DOHH2 (cell line): Measurements from ENCODE around the gene N4BP2.
"Not testable (repeated sequence)": the region's sequence is repeated elsewhere in the genome, so short reads cannot be mapped to it uniquely, and the experiment has no call there.

Source experiments
- H3F3A ChIP-seq: fragments of 200-600 bp; sonication (generic), shearing (Covaris generic); 2 replicates; pipeline ENCODE4 v1.6.0; 2016; ENCODE audit warnings: antibody characterized with exemption, mild to moderate bottlenecking; ENCODE audit not compliant: control insufficient read depth, insufficient read depth
- H3K27ac ChIP-seq: fragments of 200-600 bp; sonication (generic); 2 replicates; pipeline ENCODE4 v1.5.1; 2014; ENCODE audit warnings: low read depth, mild to moderate bottlenecking, low read length, moderate library complexity
- H3K27me3 ChIP-seq: fragments of 200-600 bp; sonication (generic); 2 replicates; pipeline ENCODE4 v1.6.1; 2014; ENCODE audit warnings: mild to moderate bottlenecking, low read length, mixed read lengths; ENCODE audit not compliant: control insufficient read depth
- H3K36me3 ChIP-seq: fragments of 200-600 bp; sonication (generic); 2 replicates; pipeline ENCODE4 v1.6.1; 2014; ENCODE audit warnings: mild to moderate bottlenecking, low read length, moderate library complexity, mixed read lengths; ENCODE audit not compliant: control insufficient read depth
- H3K4me1 ChIP-seq: fragments of 200-600 bp; sonication (generic); 2 replicates; pipeline ENCODE4 v1.6.1; 2014; ENCODE audit warnings: mild to moderate bottlenecking, low read length, mixed read lengths; ENCODE audit not compliant: control insufficient read depth
- H3K4me2 ChIP-seq: fragments of 200-600 bp; sonication (generic); 2 replicates; pipeline ENCODE4 v1.6.0; 2014; ENCODE audit warnings: mild to moderate bottlenecking, low read length, moderate library complexity
- H3K4me3 ChIP-seq: fragments of 200-600 bp; sonication (generic); 2 replicates; pipeline ENCODE4 v1.5.1; 2014; ENCODE audit warnings: mild to moderate bottlenecking, low read length, mixed read lengths
- H3K79me2 ChIP-seq: fragments of 200-600 bp; sonication (generic); 2 replicates; pipeline ENCODE4 v1.6.1; 2014; ENCODE audit warnings: mild to moderate bottlenecking, low read length, mixed read lengths; ENCODE audit not compliant: control insufficient read depth
- H3K9me2 ChIP-seq: fragments of 200-600 bp; sonication (generic); replicated peaks from 2 replicates; pipeline ENCODE4 v1.6.1; 2014; ENCODE audit warnings: mild to moderate bottlenecking, low read length, mixed read lengths; ENCODE audit not compliant: control insufficient read depth
- H3K9me3 ChIP-seq: fragments of 200-600 bp; sonication (generic); 2 replicates; pipeline ENCODE4 v1.6.1; 2014; ENCODE audit warnings: antibody characterized with exemption, low read length, mixed read lengths; ENCODE audit not compliant: control insufficient read depth, insufficient read depth
- H4K20me1 ChIP-seq: fragments of 200-600 bp; sonication (generic); 2 replicates; pipeline ENCODE4 v1.6.0; 2014; ENCODE audit warnings: low read depth, mild to moderate bottlenecking, antibody characterized with exemption, low read length, moderate library complexity; ENCODE audit not compliant: control insufficient read depth, insufficient read depth
- EZH2phosphoT487 ChIP-seq: fragments of 200-600 bp; sonication (generic); IDR thresholded peaks from 2 replicates; pipeline ENCODE4 v1.6.1; 2017; ENCODE audit warnings: borderline replicate concordance, mild to moderate bottlenecking, antibody characterized with exemption, low read length, moderate library complexity, mixed read lengths
- TF ChIP-seq, protein P1 (sequence below): fragments of 200-600 bp; sonication (generic); IDR thresholded peaks from one replicate; pipeline ENCODE4 v1.5.1; 2014; ENCODE audit warnings: antibody characterized with exemption, mild to moderate bottlenecking, low read depth, low read length; ENCODE audit not compliant: poor library complexity, severe bottlenecking

Gene N4BP2

GRCh38 chr4:40134206-40134917 lies 77.7 kb downstream of the N4BP2 start:
- H3K27me3 ChIP-seq = no peaks in the 10 kb centered on the region
- H3F3A ChIP-seq = no peaks in the 10 kb centered on the region; the same call in 1 of the 2 replicates
- TF ChIP-seq EZH2phosphoT487 = no peak
- TF ChIP-seq, protein P1, sequence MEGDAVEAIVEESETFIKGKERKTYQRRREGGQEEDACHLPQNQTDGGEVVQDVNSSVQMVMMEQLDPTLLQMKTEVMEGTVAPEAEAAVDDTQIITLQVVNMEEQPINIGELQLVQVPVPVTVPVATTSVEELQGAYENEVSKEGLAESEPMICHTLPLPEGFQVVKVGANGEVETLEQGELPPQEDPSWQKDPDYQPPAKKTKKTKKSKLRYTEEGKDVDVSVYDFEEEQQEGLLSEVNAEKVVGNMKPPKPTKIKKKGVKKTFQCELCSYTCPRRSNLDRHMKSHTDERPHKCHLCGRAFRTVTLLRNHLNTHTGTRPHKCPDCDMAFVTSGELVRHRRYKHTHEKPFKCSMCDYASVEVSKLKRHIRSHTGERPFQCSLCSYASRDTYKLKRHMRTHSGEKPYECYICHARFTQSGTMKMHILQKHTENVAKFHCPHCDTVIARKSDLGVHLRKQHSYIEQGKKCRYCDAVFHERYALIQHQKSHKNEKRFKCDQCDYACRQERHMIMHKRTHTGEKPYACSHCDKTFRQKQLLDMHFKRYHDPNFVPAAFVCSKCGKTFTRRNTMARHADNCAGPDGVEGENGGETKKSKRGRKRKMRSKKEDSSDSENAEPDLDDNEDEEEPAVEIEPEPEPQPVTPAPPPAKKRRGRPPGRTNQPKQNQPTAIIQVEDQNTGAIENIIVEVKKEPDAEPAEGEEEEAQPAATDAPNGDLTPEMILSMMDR = no peak
- peaks cover 8% of the 10 kb centered on the region for H3K4me1 ChIP-seq
- no peaks in the 10 kb centered on the region for H3K79me2 ChIP-seq
- H3K27ac ChIP-seq = no peak overlapping the region
- H3K4me3 ChIP-seq = no peak overlapping the region
- no peaks in the 10 kb centered on the region for H4K20me1 ChIP-seq
- H3K9me3 ChIP-seq = no peaks in the 10 kb centered on the region
- no peaks in the 10 kb centered on the region for H3K9me2 ChIP-seq
- peaks cover 8% of the 10 kb centered on the region; the same call in 1 of the 2 replicates for H3K36me3 ChIP-seq
- H3K4me2 ChIP-seq = no peak overlapping the region

DNA sequence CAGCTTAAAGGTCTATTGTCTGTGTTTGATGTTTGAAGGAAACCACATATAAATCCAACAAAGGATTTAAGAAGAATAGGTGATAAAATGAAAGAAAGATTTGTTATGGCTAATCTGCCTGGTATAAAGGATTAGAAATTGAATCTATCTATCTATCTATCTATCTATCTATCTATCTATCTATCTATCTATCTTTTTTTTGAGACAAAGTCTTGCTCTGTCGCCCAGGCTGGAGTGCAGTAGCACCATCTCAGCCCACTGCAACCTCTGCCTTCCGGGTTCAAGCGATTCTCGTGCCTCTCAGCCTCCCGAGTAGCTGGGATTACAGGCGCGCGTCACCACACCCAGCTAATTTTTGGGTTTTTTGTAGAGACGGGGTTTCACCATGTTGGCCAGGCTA lies 79.6 kb downstream of the N4BP2 start:
- not testable (repeated sequence) for H3K79me2 ChIP-seq, H3F3A ChIP-seq, H3K4me2 ChIP-seq, H3K27ac ChIP-seq, H3K36me3 ChIP-seq, H3K4me3 ChIP-seq, H4K20me1 ChIP-seq, H3K9me2 ChIP-seq, H3K27me3 ChIP-seq, H3K4me1 ChIP-seq, H3K9me3 ChIP-seq

- H3K9me2 ChIP-seq = no peaks in the 10 kb centered on the region
- TF ChIP-seq, protein P1 = no peak
- peaks cover 23% of the 10 kb centered on the region for H3K36me3 ChIP-seq
These were observed 83.5 kb downstream of the N4BP2 start for GRCh38 chr4:40140196-40140595.

GRCh38 chr4:40140597-40140996 lies 83.9 kb downstream of the N4BP2 start:
- H3K4me1 ChIP-seq, H3K27me3 ChIP-seq, H3K4me3 ChIP-seq, H3K27ac ChIP-seq, H3K79me2 ChIP-seq, H3K9me3 ChIP-seq, H3K4me2 ChIP-seq, H4K20me1 ChIP-seq, H3F3A ChIP-seq, H3K9me2 ChIP-seq: not testable (repeated sequence)
- peaks cover 23% of the 10 kb centered on the region for H3K36me3 ChIP-seq

More at GRCh38 chr4:40140196-40140595, 83.5 kb downstream of the N4BP2 start:
- H3K79me2 ChIP-seq = no peaks in the 10 kb centered on the region
- H4K20me1 ChIP-seq = no peaks in the 10 kb centered on the region
- no peak overlapping the region for H3K27ac ChIP-seq
- H3F3A ChIP-seq = no peaks in the 10 kb centered on the region
- H3K4me1 ChIP-seq = peaks cover 8% of the 10 kb centered on the region
- no peak overlapping the region for H3K4me2 ChIP-seq
- no peaks in the 10 kb centered on the region for H3K27me3 ChIP-seq
- no peak overlapping the region for H3K4me3 ChIP-seq
- H3K9me3 ChIP-seq = no peaks in the 10 kb centered on the region
